Measurements from ENCODE around the gene ATG16L1. TPM values are rescaled to one million over a fixed set of nuclear protein-coding genes. Genes with fewer than 3 reads are reported as not detected.

Gene ATG16L1
- total and polyA plus RNA-seq, 10 of the 15 experiments (the other 5 are each of a cell fraction or from before 2014, with no cell fraction given) = 5.2 to 26.6 (median 15.6) TPM

GRCh38 chr2:233271693-233272092, 20.2 kb downstream of the ATG16L1 start:
- no peak overlapping the region for H3K4me2 ChIP-seq (ENCODE audit: control insufficient read depth, insufficient read depth)
- ATAC-seq (no peak), DNase-seq (ENCODE audit: low read depth, low spot score) (no peak), FAIRE-seq (no peak)
- in situ Hi-C loops (cut with MboI) = no loop called here
- H3K9ac ChIP-seq (ENCODE audit: control insufficient read depth, insufficient read depth, low read length) = no peak overlapping the region
- intact Hi-C loops (cut with micrococcal nuclease; ENCODE audit: unreplicated experiment) = no loop called here
- no peak overlapping the region for H3K27ac ChIP-seq (ENCODE audit: control insufficient read depth, insufficient read depth)
- H3K79me2 ChIP-seq (ENCODE audit: control insufficient read depth, insufficient read depth, low read length) = peaks cover 3% of the 10 kb centered on the region
- POLR2A ChIA-PET = no interaction called here
- RAD21 ChIA-PET (ENCODE audit: unreplicated experiment) = no interaction called here
- TF ChIP-seq KLF5 (IDR thresholded peaks at IDR 0.05; ENCODE audit: partially characterized antibody) (no peak), SRF (IDR thresholded peaks at IDR 0.05; ENCODE audit: low read depth in 2 of 2, low read length in 2 of 2) (no peak), TBL1XR1 (IDR thresholded peaks at IDR 0.05; ENCODE audit: low read depth, low read length) (no peak), CBFB (IDR thresholded peaks at IDR 0.05; ENCODE audit: low read depth) (no peak), RUNX3 (IDR thresholded peaks at IDR 0.05; ENCODE audit: low read length) (no peak), ZNF622 (IDR thresholded peaks at IDR 0.05) (no peak), FOXM1 (IDR thresholded peaks at IDR 0.05; ENCODE audit: low read depth, low read length) (no peak), RAD51 (IDR thresholded peaks at IDR 0.05) (no peak), BCL3 (IDR thresholded peaks at IDR 0.05; ENCODE audit: borderline replicate concordance, insufficient read depth, low read depth, low read length, poor library complexity, severe bottlenecking) (no peak), SIX5 (IDR thresholded peaks at IDR 0.05; ENCODE audit: low read depth, low read length, severe bottlenecking) (no peak), CBX3 (IDR thresholded peaks at IDR 0.05; ENCODE audit: borderline replicate concordance, low read depth) (no peak), POLR2AphosphoS2 (IDR thresholded peaks at IDR 0.05; ENCODE audit: low read depth, low read length) (no peak), HDGF (IDR thresholded peaks at IDR 0.05) (no peak)
- no peaks in the 10 kb centered on the region for H3K27me3 ChIP-seq (replicated peaks in 1 of 2; ENCODE audit: control insufficient read depth in 2 of 2, insufficient read depth in 2 of 2, low read length in 1 of 2)
- no peak overlapping the region for H3K4me3 ChIP-seq
- H4K20me1 ChIP-seq (ENCODE audit: control insufficient read depth, insufficient read depth) = no peaks in the 10 kb centered on the region
- no peak overlapping the region for H2AFZ ChIP-seq (ENCODE audit: control insufficient read depth, low read depth, low read length)
- WGBS (ENCODE audit: insufficient coverage, insufficient replicate concordance, low lambda C conversion rate, missing lambda C conversion rate) = 93% methylated on average over 2 of the region's 2 CpGs
- CTCF ChIA-PET = no interaction called here
- SMC1A ChIA-PET (ENCODE audit: uncharacterized antibody, unreplicated experiment) = interaction anchor here (1.0 kb wide), 1 partner anchor 140 kb away, joined by 3 read pairs; no protein-coding TSS in a partner anchor
- H3K36me3 ChIP-seq (ENCODE audit: control insufficient read depth in 2 of 2, insufficient read depth in 2 of 2, low read length in 1 of 2) = peaks cover 20 to 47% of the 10 kb centered on the region in 2 experiments
- no peaks in the 10 kb centered on the region for H3K9me3 ChIP-seq (replicated peaks; ENCODE audit: control insufficient read depth, insufficient read depth, low read length)
- H3K4me1 ChIP-seq (ENCODE audit: control insufficient read depth, insufficient read depth, low read length) = peaks cover 11% of the 10 kb centered on the region
- no TSS peak for BruUV-seq (replicated peaks)
